ENCODE results near the gene GAS6.

GAS6 gene

DNA sequence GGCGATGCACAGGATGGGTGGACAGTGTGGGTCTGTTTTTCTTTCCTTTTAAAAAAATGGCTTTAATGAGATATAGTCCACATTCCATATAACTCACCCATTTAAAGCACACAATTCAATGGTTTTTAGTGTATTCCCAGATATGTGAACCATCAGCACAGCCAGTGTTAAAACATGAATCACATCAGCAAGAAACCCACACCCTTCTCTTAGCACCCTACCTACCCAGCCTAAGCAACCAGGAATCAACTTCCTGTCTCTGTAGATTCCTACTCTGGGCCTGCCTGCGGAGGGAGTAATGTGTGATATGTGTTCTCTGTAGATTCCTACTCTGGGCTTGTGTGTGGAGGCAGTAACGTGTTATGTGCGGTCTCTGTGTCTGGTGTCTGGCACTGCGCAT lies 92.9 kb downstream of the GAS6 start:
- no peak for DNase-seq (ENCODE audit: low spot score)

Data from AG08395 (cell line).